Measurements from ENCODE around the gene RNF182. TPM values are rescaled to one million over a fixed set of nuclear protein-coding genes. Genes with fewer than 3 reads are reported as not detected.

RNF182 gene
- polyA plus RNA-seq, 3 donors = not detected

DNA sequence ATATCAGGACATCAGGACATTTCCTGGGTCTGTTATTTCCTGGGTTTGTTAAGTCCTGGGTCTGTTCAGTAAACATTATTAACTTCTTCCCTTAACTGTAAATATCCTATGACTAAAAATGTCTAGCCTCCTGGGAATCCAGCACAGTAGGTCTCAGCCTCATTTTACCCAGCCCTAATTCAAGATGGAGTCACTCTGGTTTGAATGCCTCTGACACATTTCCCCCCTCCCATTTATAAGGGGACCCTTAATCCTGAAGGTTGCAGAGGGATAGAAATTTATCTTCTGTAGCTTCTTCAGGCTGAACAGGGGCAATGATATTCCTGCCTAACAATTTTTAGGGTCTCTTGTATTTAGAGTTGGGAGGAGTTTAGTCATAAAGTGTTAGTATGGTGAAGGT lies 21.8 kb downstream of the RNF182 start:
- no peak for DNase-seq
- H3K4me3 ChIP-seq (replicated peaks in 1 of 3; ENCODE audit: low read depth in 2 of 3, low read length in 3 of 3) = no peak overlapping the region
- Mint-ChIP-seq H3K27ac (no peak overlapping the region), H3K27me3 (ENCODE audit: low read depth in 3 of 3) (peaks cover 0 to 7% (median 0%) of the 10 kb centered on the region in 3 donors), H3K9me3 (peaks cover 11 to 21% (median 14%) of the 10 kb centered on the region in 7 donors), H3K4me1 (no peaks in the 10 kb centered on the region), H3K4me3 (no peak overlapping the region), H3K36me3 (peaks cover 0 to 2% of the 10 kb centered on the region in 2 donors)
- TF ChIP-seq, protein P1, sequence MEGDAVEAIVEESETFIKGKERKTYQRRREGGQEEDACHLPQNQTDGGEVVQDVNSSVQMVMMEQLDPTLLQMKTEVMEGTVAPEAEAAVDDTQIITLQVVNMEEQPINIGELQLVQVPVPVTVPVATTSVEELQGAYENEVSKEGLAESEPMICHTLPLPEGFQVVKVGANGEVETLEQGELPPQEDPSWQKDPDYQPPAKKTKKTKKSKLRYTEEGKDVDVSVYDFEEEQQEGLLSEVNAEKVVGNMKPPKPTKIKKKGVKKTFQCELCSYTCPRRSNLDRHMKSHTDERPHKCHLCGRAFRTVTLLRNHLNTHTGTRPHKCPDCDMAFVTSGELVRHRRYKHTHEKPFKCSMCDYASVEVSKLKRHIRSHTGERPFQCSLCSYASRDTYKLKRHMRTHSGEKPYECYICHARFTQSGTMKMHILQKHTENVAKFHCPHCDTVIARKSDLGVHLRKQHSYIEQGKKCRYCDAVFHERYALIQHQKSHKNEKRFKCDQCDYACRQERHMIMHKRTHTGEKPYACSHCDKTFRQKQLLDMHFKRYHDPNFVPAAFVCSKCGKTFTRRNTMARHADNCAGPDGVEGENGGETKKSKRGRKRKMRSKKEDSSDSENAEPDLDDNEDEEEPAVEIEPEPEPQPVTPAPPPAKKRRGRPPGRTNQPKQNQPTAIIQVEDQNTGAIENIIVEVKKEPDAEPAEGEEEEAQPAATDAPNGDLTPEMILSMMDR (IDR thresholded peaks at IDR 0.05) = no peak
- H3K4me2 ChIP-seq (replicated peaks; ENCODE audit: extremely low read depth, low read length, poor library complexity, severe bottlenecking) = no peak overlapping the region
- H3K27ac ChIP-seq (ENCODE audit: low read depth in 1 of 2, low read length in 2 of 2) = no peak overlapping the region
- no peaks in the 10 kb centered on the region for H3K36me3 ChIP-seq (replicated peaks in 1 of 2; ENCODE audit: control insufficient read depth in 1 of 2, insufficient read depth in 2 of 2, low read length in 2 of 2)
- peaks cover 8% of the 10 kb centered on the region in 2 donors for H3K9me3 ChIP-seq (replicated peaks in 1 of 2; ENCODE audit: control insufficient read depth in 1 of 2, insufficient read depth in 1 of 2, low read length in 2 of 2)
- intact Hi-C loops (cut with micrococcal nuclease) = no loop called here
- H3K79me2 ChIP-seq (ENCODE audit: insufficient read depth, low read length) = no peaks in the 10 kb centered on the region
- no peaks in the 10 kb centered on the region for H4K20me1 ChIP-seq (ENCODE audit: insufficient read depth, low read length)
- H3K4me1 ChIP-seq (ENCODE audit: control insufficient read depth in 1 of 2, insufficient read depth in 2 of 2, low read length in 2 of 2) = no peaks in the 10 kb centered on the region
- no peak overlapping the region for H3K9ac ChIP-seq (ENCODE audit: insufficient read depth, low read length, poor library complexity, severe bottlenecking)
- H2AFZ ChIP-seq (ENCODE audit: insufficient read depth, low read depth, low read length, poor library complexity, severe bottlenecking) = no peak overlapping the region
- H3K27me3 ChIP-seq (ENCODE audit: control insufficient read depth in 2 of 2, insufficient read depth in 2 of 2, low read length in 2 of 2) = no peaks in the 10 kb centered on the region

DNA sequence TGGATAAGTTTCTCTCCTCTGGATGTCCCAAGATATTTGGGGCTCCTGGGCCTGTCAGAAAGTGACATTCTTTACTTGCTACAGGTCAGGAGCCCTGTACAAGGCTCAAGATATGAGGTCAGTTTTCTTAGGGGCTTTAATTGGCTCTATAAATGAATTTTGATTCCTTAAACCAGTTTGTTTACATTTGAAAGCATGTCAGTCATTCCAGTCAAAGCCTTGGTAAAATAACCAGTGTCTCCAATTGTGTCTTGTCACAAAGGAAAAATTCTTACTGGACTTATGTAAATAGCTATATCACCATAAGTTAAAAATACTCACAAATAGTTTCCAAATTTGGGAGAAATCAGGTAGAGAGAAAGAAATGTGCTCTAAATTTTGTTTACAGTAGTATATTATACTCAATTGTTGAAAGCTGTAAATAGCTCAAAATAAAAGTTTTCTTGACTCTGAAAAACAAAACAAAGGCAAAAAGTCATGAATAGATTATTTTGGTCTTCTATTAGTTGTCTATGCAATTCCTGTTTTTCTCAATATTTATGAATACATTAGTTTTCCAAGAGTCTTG lies 22.9 kb downstream of the RNF182 start:
- Mint-ChIP-seq H3K36me3 (no peaks in the 10 kb centered on the region), H3K9me3 (peaks cover under 1 to 12% (median 7%) of the 10 kb centered on the region in 7 donors), H3K4me3 (no peak overlapping the region), H3K27me3 (ENCODE audit: low read depth in 3 of 3) (peaks cover 0 to 3% (median 0%) of the 10 kb centered on the region in 3 donors), H3K4me1 (no peaks in the 10 kb centered on the region), H3K27ac (no peak overlapping the region)
- Histone ChIP-seq H2AFZ (ENCODE audit: insufficient read depth, low read depth, low read length, poor library complexity, severe bottlenecking) (no peak overlapping the region), H3K27ac (ENCODE audit: low read depth in 1 of 2, low read length in 2 of 2) (no peak overlapping the region), H3K27me3 (ENCODE audit: control insufficient read depth in 2 of 2, insufficient read depth in 2 of 2, low read length in 2 of 2) (no peaks in the 10 kb centered on the region), H3K4me1 (ENCODE audit: control insufficient read depth in 1 of 2, insufficient read depth in 2 of 2, low read length in 2 of 2) (no peaks in the 10 kb centered on the region), H3K79me2 (ENCODE audit: insufficient read depth, low read length) (no peaks in the 10 kb centered on the region), H3K4me3 (replicated peaks in 1 of 3; ENCODE audit: low read depth in 2 of 3, low read length in 3 of 3) (no peak overlapping the region), H4K20me1 (ENCODE audit: insufficient read depth, low read length) (no peaks in the 10 kb centered on the region), H3K9ac (ENCODE audit: insufficient read depth, low read length, poor library complexity, severe bottlenecking) (no peak overlapping the region), H3K4me2 (replicated peaks; ENCODE audit: extremely low read depth, low read length, poor library complexity, severe bottlenecking) (no peak overlapping the region), H3K9me3 (replicated peaks in 1 of 2; ENCODE audit: control insufficient read depth in 1 of 2, insufficient read depth in 1 of 2, low read length in 2 of 2) (peaks cover 0 to 4% of the 10 kb centered on the region in 2 donors), H3K36me3 (replicated peaks in 1 of 2; ENCODE audit: control insufficient read depth in 1 of 2, insufficient read depth in 2 of 2, low read length in 2 of 2) (no peaks in the 10 kb centered on the region)
- no peak for DNase-seq
- TF ChIP-seq, protein P1 (IDR thresholded peaks at IDR 0.05) = no peak
- intact Hi-C loops (cut with micrococcal nuclease) = no loop called here

Data from CD14-positive monocyte (primary cell).